IPS-18a (cell line): Measurements from ENCODE around the gene COL5A1.

Source experiments
- H3K27ac ChIP-seq: one replicate; pipeline ENCODE4 v1.5.1; 2013; ENCODE audit warnings: low read length
- H3K27me3 ChIP-seq: one replicate; pipeline ENCODE4 v1.6.1; 2013; ENCODE audit warnings: mild to moderate bottlenecking, low read length; ENCODE audit not compliant: control insufficient read depth, insufficient read depth
- H3K36me3 ChIP-seq: one replicate; pipeline ENCODE4 v1.6.1; 2013; ENCODE audit warnings: low read depth, low read length; ENCODE audit not compliant: control insufficient read depth
- H3K4me1 ChIP-seq: one replicate; pipeline ENCODE4 v1.6.1; 2013; ENCODE audit warnings: low read depth, low read length; ENCODE audit not compliant: control insufficient read depth
- H3K4me3 ChIP-seq: one replicate; pipeline ENCODE4 v1.5.1; 2013; ENCODE audit warnings: low read length
- H3K9ac ChIP-seq: one replicate; pipeline ENCODE4 v1.6.1; 2013; ENCODE audit warnings: mild to moderate bottlenecking, low read length, moderate library complexity
- H3K9me3 ChIP-seq: one replicate; pipeline ENCODE4 v1.6.1; 2013; ENCODE audit warnings: low read depth, low read length; ENCODE audit not compliant: control insufficient read depth

The COL5A1 gene

DNA sequence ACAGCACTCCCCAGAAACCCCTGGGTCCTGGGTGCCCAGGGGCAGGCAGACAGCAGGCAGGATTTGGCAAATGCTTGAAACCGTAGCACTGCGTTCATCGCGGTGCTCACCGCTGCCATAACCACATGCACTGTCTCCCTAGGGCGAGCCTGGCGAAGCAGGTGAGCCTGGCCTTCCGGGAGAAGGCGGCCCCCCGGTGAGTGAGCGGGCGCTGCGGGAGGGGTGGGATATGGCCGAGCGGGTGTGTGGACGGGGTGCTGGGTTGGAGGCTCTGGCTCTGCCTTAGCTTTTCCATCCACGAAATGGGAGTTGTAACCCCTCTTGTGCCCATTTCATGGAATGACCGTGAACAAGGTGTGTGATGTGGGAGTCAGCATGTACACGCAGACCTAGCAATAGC is 172.2 kb downstream of the COL5A1 start:
- no peak overlapping the region for H3K4me3 ChIP-seq
- H3K9me3 ChIP-seq, result no peaks in the 10 kb centered on the region
- H3K36me3 ChIP-seq, result no peaks in the 10 kb centered on the region
- no peak overlapping the region for H3K9ac ChIP-seq
- no peaks in the 10 kb centered on the region for H3K27me3 ChIP-seq
- H3K4me1 ChIP-seq, result peaks cover 15% of the 10 kb centered on the region
- H3K27ac ChIP-seq, result no peak overlapping the region

DNA sequence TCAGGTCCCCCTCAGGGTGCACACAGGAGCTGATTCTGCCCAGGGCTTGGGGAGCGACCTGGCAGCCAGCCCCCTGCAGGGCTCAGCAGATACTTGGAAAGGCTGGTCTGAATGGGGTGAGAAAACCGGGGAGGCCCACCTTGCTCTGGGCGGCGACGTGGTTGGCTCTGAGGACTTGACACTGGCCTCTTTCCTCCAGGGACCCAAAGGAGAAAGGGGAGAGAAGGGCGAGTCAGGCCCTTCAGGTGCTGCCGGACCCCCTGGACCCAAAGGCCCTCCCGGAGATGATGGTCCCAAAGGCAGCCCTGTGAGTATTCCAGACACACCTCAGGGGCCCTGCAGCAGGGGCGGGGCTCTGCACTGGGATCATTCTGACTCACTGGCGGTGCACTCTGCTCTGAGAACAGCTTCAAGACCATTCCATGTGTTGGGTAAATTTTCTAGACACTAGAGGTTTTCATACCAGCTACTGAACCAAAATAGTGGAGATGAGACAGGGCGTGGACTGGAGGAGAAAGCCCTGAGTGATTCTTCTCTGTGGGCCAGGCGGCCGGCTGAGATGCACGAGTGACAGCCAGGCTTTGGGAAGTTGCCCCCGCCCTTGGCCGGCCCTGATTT is 173.1 kb downstream of the COL5A1 start:
- Histone ChIP-seq H3K36me3 (no peaks in the 10 kb centered on the region), H3K27ac (no peak overlapping the region), H3K9ac (no peak overlapping the region), H3K4me1 (peaks cover 15% of the 10 kb centered on the region), H3K4me3 (no peak overlapping the region), H3K9me3 (no peaks in the 10 kb centered on the region), H3K27me3 (no peaks in the 10 kb centered on the region)

DNA sequence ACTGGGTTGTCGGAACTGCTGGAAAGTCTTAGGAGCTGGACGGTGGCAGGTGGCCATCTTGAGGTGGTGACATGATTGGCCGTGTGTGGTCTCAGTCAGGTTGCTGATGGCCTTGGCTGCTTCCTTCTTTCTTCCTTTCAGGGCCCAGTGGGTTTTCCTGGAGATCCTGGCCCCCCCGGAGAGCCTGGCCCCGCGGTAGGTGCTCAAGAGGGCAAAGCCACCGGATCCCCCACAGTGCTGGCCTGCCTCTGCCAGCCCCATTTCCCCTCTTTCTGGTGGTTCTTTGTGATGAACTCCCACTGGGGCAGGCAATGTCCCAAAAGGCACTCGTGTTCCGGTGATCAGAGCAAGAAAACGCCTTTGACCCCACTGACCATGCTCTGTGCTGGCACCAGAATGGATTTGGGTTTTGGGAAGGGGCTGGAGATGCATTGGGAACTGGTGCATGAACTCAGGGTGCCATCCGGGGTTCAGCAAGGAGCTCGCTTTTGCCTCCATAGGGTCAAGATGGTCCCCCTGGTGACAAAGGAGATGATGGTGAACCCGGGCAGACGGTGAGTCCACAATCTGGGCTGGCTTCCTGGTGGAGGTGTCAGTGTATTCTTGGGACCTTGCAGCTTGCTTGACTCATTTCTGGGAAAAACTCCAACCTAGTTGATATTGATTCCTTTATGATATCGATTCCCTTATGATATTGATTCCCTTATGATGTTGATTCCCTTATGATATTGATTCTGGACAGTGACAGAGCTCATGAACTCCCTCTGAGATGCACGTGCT is 174.0 kb downstream of the COL5A1 start:
- H3K4me1 ChIP-seq, result peaks cover 15% of the 10 kb centered on the region
- no peaks in the 10 kb centered on the region for H3K36me3 ChIP-seq
- no peaks in the 10 kb centered on the region for H3K9me3 ChIP-seq
- H3K9ac ChIP-seq, result no peak overlapping the region
- H3K27ac ChIP-seq, result no peak overlapping the region
- H3K4me3 ChIP-seq, result no peak overlapping the region
- no peaks in the 10 kb centered on the region for H3K27me3 ChIP-seq

DNA sequence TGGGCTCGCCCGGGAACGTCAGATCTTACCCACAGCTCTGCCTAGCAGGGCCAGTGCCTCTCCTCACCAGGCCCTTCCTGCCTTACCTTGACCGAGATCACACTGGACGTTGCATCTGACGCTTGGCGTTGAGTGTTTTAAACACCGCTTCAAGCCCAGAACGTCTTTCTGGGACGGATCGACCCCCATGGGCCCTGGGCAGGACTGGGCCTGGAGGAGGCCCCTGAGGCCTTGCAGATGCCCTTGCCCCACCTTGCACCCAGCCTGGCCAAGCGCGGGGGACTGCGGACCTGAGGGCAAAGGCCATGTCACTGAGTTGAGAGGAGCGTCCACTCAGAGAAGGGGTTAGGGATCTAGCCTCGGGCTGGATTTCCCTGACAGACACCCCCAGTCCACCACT is 174.7 kb downstream of the COL5A1 start:
- Histone ChIP-seq H3K27ac (no peak overlapping the region), H3K9ac (no peak overlapping the region), H3K27me3 (no peaks in the 10 kb centered on the region), H3K4me1 (peaks cover 15% of the 10 kb centered on the region), H3K36me3 (no peaks in the 10 kb centered on the region), H3K9me3 (no peaks in the 10 kb centered on the region), H3K4me3 (no peak overlapping the region)

DNA sequence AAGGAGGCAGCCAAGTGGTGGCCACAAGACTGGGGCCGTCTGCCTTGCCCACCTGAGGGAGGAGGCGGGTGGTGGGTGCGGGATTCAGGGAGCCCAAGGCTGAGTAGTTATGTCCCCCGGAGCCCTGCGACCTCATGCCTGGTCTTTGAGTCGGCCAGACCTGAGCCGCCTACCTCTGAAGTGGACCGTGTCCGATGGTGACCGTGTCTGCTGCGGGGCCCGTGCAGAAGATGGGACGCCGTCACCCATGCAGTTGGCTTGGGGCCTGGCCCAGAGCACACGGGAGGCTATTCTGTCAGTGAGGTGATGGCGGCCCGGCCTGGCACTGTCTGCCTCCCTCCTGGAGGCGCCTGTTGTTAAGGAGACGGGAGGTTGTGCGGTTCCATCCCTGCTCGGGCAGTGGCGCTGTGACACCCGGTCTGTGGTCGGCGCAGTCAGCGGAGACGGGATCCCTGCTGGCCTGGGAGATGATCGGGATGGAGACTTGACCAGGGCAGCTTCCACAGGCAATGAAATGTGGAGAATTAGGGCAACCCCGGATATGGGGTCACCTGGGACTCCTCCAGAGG is 176.5 kb downstream of the COL5A1 start:
- Histone ChIP-seq H3K9me3 (no peaks in the 10 kb centered on the region), H3K4me3 (no peak overlapping the region), H3K9ac (no peak overlapping the region), H3K27ac (no peak overlapping the region), H3K4me1 (no peaks in the 10 kb centered on the region), H3K36me3 (no peaks in the 10 kb centered on the region), H3K27me3 (no peaks in the 10 kb centered on the region)

DNA sequence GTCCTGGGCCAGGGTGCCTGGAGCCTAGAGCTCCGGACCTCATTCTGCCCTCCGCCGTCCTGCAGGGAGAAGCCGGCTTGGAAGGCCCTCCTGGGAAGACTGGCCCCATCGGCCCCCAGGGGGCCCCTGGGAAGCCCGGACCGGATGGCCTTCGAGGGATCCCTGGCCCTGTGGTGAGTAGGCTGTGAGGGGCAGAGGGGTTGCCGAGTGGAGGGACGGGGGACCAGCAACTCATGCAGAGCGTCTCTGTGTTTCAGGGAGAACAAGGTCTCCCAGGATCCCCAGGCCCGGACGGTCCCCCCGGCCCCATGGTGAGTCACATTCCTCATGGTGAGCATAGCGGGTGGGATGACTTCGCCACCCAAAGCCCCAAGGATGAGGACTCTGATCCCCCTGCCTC is 177.0 kb downstream of the COL5A1 start:
- no peaks in the 10 kb centered on the region for H3K27me3 ChIP-seq
- H3K4me1 ChIP-seq, result no peaks in the 10 kb centered on the region
- H3K9ac ChIP-seq, result no peak overlapping the region
- H3K4me3 ChIP-seq, result no peak overlapping the region
- H3K36me3 ChIP-seq, result no peaks in the 10 kb centered on the region
- H3K9me3 ChIP-seq, result no peaks in the 10 kb centered on the region
- H3K27ac ChIP-seq, result no peak overlapping the region

DNA sequence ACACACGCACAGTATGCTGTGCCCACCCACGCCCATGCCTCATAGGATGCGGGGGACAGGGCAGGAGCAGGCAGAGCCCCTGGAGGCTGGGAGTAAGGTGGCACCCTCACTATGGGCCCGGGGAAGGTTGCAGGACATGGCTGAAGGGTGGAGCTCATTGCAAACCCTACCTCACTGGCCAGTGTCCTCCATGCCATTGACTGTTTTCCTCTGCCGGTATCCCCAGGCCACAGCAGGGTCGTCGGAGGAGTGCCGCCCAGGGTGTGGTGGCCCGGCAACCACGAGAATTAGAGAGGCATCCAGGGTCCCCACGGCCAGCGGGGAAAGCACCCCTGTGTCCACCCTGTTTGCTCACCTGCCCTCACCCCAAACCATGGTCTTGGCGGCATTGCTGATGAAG is 179.3 kb downstream of the COL5A1 start:
- H3K27me3 ChIP-seq, result no peaks in the 10 kb centered on the region
- no peak overlapping the region for H3K9ac ChIP-seq
- H3K36me3 ChIP-seq, result no peaks in the 10 kb centered on the region
- H3K4me1 ChIP-seq, result no peaks in the 10 kb centered on the region
- no peak overlapping the region for H3K4me3 ChIP-seq
- H3K9me3 ChIP-seq, result no peaks in the 10 kb centered on the region
- H3K27ac ChIP-seq, result no peak overlapping the region

DNA sequence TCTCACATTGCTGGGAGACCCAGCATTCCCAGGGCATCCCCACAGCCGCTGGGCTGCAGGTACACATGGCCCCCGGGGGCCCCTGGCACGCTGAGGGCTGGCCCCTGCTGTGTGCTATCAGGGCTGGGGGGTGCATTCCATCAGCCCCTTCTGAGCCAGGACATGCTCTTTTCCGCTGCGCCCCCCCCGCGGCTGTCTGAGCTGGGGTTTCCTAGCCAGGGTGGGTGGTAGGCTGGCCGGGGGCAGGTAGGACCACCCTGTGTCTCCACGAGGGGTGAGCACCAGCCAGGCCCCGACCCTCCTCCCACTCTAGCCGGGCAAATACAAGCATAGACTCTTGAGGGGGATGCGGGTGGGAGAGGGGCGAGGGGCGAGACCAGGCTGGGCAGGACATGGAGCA is 180.9 kb downstream of the COL5A1 start:
- Histone ChIP-seq H3K4me3 (no peak overlapping the region), H3K27ac (no peak overlapping the region), H3K36me3 (no peaks in the 10 kb centered on the region), H3K9ac (no peak overlapping the region), H3K9me3 (no peaks in the 10 kb centered on the region), H3K27me3 (no peaks in the 10 kb centered on the region), H3K4me1 (no peaks in the 10 kb centered on the region)

DNA sequence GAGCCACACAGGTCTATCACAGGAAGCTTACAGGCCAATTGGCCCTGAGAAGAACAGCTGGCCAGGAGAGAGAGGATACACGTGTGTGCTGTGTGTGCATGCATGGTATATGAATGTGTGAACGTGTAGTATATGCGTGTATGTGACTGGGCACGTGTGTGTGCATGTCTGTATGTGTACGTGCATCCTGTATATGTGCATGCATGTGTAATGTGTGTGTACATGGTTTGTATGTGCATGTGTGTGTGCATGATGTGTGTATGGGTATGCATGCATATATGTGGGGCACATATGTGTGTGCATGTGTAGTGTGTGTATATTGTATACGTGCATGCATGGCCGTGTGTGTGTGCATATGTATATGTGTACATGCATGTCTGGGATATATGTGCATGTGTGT is 182.0 kb downstream of the COL5A1 start:
- H3K27me3 ChIP-seq, result no peaks in the 10 kb centered on the region
- H3K36me3 ChIP-seq, result no peaks in the 10 kb centered on the region

DNA sequence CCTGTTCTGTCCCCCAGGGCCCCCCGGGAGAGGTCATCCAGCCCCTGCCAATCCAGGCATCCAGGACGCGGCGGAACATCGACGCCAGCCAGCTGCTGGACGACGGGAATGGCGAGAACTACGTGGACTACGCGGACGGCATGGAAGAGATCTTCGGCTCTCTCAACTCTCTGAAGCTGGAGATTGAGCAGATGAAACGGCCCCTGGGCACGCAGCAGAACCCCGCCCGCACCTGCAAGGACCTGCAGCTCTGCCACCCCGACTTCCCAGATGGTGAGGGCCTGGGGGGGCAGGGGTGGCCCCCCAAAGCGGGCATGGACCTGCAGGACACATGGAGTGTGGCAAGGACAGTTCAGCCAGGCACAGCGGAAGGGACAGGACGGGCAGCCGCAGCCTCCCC is 183.0 kb downstream of the COL5A1 start:
- H3K4me1 ChIP-seq, result no peaks in the 10 kb centered on the region
- no peak overlapping the region for H3K27ac ChIP-seq
- no peaks in the 10 kb centered on the region for H3K9me3 ChIP-seq
- H3K27me3 ChIP-seq, result no peaks in the 10 kb centered on the region
- H3K4me3 ChIP-seq, result no peak overlapping the region
- H3K36me3 ChIP-seq, result no peaks in the 10 kb centered on the region
- H3K9ac ChIP-seq, result no peak overlapping the region

More for the DNA sequence above, 182.0 kb downstream of the COL5A1 start:
- Histone ChIP-seq H3K9ac (no peak overlapping the region), H3K4me3 (no peak overlapping the region), H3K9me3 (no peaks in the 10 kb centered on the region), H3K27ac (no peak overlapping the region), H3K4me1 (no peaks in the 10 kb centered on the region)

DNA sequence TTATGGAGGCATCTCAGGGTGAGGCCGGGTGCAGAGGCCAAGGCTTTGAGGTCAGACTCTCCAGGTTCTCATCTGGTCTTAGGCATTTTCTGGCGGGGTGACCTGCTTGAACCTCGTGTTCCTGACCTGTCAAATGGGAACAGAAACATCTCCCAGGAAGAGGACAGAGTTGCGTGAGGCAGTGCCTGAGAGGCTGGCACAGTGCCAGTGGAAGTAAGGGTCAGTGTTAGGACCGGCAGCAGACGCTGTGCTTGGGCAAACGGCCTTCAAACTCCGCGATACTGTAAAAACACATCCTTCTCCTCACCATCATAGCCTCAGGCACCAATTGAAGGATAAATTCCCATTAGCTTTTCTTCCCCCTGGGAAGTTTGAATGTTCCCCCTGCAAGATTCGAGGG is 183.4 kb downstream of the COL5A1 start:
- no peaks in the 10 kb centered on the region for H3K36me3 ChIP-seq

More for the DNA sequence above, 183.4 kb downstream of the COL5A1 start:
- H3K4me3 ChIP-seq, result no peak overlapping the region
- no peak overlapping the region for H3K27ac ChIP-seq
- no peaks in the 10 kb centered on the region for H3K4me1 ChIP-seq
- no peaks in the 10 kb centered on the region for H3K27me3 ChIP-seq
- no peak overlapping the region for H3K9ac ChIP-seq
- no peaks in the 10 kb centered on the region for H3K9me3 ChIP-seq
